Measurements from ENCODE around the gene HES6.

GRCh38 chr2:238224356-238225035, 15.3 kb downstream of the HES6 start:
- TF ChIP-seq CTCF (IDR thresholded peaks at IDR 0.05) (no peak), POLR2AphosphoS5 (IDR thresholded peaks at IDR 0.05; ENCODE audit: insufficient read depth in 1 of 2, low read depth in 1 of 2) (no peak), POLR2A (IDR thresholded peaks at IDR 0.05) (no peak)

Measured in vagina (tissue), 2 donors.